Epithelial cell of esophagus (primary cell): ENCODE results near the gene KCNMA1.
A peak's percentile ranks its signal among the peaks of the same experiment; 100 is the strongest.

ENCODE experiments used
- DNase-seq: peaks from one replicate; pipeline ENCODE4 v3.0.0; 2010; ENCODE audit warnings: low read depth
- H3K4me3 ChIP-seq: 2 replicates; pipeline ENCODE4 v1.5.1; 2011; ENCODE audit warnings: mild to moderate bottlenecking, low read length, control low read depth
- TF ChIP-seq, protein P1 (sequence below): IDR thresholded peaks from 2 replicates; pipeline ENCODE4 v1.5.1; 2011; ENCODE audit warnings: low read depth, mild to moderate bottlenecking, low read length, control low read depth, inconsistent platforms; ENCODE audit not compliant: insufficient read depth; ENCODE audit errors: missing control alignments

Gene KCNMA1

DNA sequence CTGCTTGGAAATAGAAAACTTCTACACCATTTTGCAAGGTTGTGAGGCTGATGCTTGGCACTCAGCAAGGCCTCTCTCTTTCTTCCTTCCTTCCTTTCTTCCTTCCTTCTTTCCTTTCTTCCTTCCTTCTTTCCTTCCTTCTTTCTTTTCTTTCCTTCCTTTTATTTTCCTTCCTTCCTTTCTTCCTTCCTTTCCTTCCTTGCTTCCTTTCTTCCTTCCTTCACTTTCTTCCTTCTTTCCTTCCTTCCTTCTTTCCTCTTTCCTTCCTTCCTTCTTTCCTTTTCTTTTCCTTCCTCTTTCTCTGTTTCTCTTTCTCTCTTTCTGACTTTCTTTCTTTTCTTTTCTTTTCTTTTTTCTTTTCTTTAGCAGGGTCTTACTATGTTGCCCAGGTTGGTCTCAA, 460.4 kb downstream of the KCNMA1 start:
- TF ChIP-seq, protein P1, sequence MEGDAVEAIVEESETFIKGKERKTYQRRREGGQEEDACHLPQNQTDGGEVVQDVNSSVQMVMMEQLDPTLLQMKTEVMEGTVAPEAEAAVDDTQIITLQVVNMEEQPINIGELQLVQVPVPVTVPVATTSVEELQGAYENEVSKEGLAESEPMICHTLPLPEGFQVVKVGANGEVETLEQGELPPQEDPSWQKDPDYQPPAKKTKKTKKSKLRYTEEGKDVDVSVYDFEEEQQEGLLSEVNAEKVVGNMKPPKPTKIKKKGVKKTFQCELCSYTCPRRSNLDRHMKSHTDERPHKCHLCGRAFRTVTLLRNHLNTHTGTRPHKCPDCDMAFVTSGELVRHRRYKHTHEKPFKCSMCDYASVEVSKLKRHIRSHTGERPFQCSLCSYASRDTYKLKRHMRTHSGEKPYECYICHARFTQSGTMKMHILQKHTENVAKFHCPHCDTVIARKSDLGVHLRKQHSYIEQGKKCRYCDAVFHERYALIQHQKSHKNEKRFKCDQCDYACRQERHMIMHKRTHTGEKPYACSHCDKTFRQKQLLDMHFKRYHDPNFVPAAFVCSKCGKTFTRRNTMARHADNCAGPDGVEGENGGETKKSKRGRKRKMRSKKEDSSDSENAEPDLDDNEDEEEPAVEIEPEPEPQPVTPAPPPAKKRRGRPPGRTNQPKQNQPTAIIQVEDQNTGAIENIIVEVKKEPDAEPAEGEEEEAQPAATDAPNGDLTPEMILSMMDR: no peak
- H3K4me3 ChIP-seq: no peak overlapping the region

DNA sequence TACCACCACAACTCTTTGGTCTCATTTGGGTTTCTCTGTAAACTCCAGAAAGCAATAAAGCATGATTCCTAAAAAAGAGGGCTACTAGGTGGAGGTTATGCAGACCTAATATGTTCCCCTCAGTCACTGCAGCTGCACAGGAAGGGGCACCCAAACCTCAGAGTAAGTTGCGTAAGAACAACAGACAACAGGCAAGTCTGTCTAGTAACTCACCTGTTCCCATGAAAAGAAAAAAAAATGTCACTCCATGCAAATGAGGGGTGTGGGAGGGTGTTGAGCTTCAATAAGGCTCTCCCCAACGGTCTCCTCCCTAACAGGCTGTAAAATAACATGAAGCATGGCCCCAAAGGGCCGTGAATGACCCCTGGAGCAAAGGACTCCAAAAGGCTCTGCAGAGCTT, 461.4 kb downstream of the KCNMA1 start:
- no peak overlapping the region for H3K4me3 ChIP-seq
- DNase-seq: no peak
- TF ChIP-seq, protein P1: no peak

More for the DNA sequence above, 460.4 kb downstream of the KCNMA1 start:
- DNase-seq: no peak

DNA sequence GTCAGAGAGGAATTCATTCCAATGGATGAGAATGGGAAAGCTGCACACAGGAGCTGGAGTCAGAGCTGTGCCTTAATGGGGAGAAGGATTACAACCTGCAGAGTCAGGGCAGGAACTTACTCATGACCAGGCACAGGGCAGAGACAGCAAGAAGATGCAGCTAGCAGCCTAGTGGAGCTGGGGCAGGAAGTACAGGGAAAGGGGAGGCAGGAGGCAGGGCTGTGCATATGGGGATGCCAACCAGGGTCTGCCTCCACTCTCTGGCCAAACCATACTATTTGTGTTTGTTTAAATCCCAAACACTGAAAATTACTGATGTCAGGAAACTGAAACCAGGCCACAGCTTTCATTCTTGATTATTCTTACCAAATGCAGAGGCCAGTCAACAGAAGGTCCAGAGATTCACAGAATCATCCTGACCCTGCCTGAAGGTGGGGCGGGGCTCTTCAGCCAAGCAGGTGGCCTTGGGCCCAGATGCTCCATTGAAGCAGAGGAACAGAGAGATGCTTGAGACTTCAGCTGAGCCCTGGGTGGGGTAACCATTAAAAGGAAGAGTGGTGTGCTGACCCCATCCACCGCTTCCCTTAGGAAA, 461.9 kb downstream of the KCNMA1 start:
- TF ChIP-seq, protein P1: no peak

DNA sequence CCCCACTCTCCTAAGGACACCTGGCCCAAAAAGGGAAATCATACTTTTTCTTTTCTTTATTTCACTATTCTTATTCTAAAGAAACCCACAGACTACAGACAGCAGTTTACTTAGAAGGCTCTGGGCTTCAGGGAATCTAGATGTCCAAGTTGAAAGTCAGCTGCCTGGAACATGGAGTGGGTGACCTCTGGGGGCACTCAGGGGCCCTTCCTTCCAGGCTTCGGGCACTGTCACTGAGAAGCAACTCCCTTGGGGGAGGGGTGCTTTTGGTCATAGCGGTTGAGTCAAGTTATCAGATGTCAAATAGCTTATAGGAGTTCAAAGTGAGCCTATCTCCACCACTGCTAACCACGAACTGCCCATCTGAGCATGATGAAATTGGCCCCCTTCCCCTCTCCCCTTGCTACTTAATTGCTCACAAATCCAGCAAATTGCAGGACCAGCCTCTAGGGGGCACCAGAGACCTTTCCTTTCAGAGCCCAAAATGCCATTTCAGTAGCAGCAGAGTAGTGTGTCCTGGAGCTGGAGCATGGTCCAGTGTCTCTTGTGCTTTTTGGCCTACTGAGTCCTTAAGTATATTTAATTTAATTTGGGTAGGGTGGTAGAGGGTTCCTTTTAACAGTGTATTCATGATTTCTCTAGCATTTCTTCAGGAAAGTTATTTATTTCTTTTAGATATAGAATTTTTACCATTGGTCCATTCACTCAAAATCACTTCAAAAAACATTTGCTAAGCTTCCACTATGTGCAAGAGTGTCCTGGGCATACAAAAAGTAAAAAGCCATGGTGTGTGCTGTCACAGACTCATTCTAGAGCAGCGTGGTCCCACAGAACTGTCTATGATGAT, 463.8 kb downstream of the KCNMA1 start:
- TF ChIP-seq, protein P1: peak; percentile 95
- no peak overlapping the region for H3K4me3 ChIP-seq
- DNase-seq: peak; percentile 78

More for the DNA sequence above, 461.9 kb downstream of the KCNMA1 start:
- H3K4me3 ChIP-seq: no peak overlapping the region
- DNase-seq: no peak

DNA sequence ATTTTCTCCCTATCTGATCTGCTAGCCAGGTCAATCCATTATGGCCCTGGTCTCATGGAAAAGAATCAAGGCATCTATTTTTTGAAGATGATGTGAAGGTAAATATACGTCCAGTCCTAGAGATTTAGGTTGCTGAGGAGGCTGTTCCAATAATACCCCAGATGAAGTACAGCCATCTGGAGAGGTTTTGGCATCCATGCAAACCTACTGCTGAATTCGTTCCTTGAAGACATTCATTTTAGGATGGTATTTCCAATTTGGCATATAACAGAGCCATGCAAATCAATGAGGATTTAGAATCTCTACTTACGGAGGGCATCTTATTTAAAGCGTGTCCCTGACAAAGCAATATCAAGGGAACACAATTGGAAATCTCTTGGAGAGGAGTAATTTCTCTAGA, 465.5 kb downstream of the KCNMA1 start:
- TF ChIP-seq, protein P1: no peak
- no peak overlapping the region for H3K4me3 ChIP-seq
- DNase-seq: no peak

DNA sequence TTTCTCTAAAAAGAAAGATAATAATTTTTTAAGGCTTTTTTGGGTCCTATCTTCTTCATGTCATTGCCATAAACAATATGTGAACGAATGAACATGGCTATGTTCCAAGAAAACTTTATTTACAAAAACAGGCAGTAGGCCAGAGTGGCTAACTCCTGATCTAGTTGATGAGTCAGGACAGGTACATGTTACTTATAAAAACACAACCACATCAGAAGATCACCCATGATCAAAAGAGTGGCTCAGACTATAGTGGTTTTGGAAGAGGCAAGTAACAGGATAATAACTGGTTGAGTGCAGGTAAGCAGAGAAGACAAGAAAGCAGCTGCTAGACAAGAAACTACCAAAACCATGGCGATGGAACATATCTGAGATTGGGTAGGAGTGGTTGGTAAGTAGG, 468.7 kb downstream of the KCNMA1 start:
- DNase-seq: peak; percentile 80
- TF ChIP-seq, protein P1: no peak
- H3K4me3 ChIP-seq: no peak overlapping the region
